DMS53 treated with DMSO at 0.1 percent for 48 hours (cell line): ENCODE measurements around the gene ARTN.

ENCODE experiments used
- DNase-seq: peaks from one replicate; lab custom pipeline; 2025; ENCODE audit not compliant: unreplicated experiment; lab: John Stamatoyannopoulos, UW

ARTN gene

GRCh38 chr1:43969416-43969745 lies 35.8 kb downstream of the ARTN start:
- DNase-seq = no peak

DNA sequence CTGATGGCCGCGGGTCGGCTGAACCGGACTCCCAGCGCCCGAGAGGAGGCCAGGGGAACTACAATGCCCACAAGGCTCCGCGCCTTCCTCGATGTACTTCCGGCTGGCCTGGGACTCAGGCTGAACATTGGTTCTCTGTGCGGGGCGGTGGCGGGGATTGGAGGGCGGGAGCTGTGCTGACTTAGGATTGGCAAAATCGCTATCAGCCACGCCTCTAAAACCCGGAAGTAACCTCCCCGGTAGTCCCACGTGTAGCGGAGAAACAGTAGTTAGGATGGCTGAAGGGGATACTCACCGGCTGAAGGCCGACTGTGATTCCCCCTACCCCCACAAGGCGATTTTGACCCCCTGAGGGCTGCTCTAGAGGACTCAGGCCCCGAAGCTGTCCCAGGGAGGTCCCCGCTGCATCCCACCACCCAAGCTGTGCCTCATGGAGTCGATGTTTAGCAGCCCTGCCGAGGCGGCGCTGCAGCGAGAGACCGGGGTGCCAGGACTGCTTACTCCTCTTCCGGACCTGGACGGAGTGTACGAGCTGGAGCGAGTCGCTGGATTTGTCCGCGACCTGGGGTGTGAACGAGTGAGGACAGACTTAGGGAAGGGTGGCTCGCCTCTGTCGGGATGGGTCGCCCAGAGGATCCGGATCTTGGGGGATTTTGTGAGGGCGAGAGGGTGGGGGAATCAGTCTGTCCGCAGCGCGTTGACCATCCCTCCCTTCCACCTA lies 36.3 kb downstream of the ARTN start, which contains the start of gene DPH2:
Gene DPH2, plus strand, starts transcription at position 265 of the 721 bp plus-strand sequence. Its CDS starts 166 bp downstream, at position 431.
- peak; percentile 94 for DNase-seq

DNA sequence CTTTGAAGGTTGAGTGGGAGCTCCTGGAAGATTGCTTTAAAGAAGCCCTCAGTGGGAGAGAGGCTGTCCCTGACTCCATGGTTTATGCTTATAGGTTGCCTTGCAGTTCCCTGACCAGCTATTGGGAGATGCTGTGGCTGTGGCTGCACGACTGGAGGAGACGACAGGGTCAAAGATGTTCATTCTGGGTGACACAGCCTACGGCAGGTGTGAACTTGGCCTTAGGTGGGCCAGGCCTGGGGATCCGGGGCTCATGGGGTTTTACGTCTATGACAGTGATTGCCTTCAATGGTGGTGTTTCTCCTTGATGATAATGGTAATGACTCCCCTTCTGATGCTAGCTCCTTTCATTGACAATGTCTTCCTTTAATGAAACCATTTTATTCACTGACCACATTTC lies 36.9 kb downstream of the ARTN start:
- DNase-seq = no peak

GRCh38 chr1:43970911-43971310 lies 37.3 kb downstream of the ARTN start:
- DNase-seq = no peak

GRCh38 chr1:43971336-43971980 lies 37.9 kb downstream of the ARTN start:
- DNase-seq = no peak

DNA sequence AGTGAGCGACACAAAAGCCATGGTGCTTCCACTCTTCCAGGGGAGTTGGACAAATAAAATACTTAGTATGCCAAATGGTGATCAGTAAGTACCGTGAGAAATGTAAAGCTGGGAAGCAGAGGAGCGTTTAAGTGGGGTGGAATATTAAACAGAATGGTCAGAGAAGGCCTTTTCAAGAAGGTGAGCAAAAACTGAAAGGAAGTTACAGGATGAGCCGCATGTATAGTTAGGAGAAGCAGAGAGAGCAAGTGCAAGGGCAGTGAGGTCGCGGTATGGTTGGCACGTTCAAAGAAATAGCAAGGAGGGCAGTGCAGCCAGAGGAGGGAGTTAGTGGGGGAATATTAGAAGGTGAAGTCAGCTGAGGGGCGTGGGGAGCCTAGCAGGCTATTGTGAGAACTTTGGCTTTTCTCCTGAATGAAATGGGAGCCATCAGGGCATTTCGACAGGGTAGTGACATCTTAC lies 40.4 kb downstream of the ARTN start:
- peak; percentile 48 for DNase-seq

- DNase-seq = peak; percentile 90
These were observed 41.0 kb downstream of the ARTN start, which contains the start of gene ATP6V0B for GRCh38 chr1:43974443-43975248. ATP6V0B (plus strand) TSS chr1:43974960; CDS start chr1:43975041, 81 bp downstream.

- no peak for DNase-seq
These were observed 41.8 kb downstream of the ARTN start for GRCh38 chr1:43975249-43975961.

DNA sequence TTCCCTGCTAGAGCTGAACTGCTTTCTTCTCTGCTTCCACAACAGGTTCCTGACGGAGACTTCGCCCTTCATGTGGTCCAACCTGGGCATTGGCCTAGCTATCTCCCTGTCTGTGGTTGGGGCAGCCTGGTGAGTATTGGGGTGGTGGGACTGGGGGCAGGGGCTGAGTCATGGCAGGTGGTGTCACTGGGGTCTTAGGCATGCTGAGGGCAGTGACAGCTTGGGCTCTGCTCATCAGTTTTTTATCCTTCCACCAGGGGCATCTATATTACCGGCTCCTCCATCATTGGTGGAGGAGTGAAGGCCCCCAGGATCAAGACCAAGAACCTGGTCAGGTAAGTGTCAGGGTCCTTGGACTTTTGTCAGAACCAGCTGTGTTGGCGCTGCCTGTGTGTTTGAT lies 42.4 kb downstream of the ARTN start:
- no peak for DNase-seq

DNA sequence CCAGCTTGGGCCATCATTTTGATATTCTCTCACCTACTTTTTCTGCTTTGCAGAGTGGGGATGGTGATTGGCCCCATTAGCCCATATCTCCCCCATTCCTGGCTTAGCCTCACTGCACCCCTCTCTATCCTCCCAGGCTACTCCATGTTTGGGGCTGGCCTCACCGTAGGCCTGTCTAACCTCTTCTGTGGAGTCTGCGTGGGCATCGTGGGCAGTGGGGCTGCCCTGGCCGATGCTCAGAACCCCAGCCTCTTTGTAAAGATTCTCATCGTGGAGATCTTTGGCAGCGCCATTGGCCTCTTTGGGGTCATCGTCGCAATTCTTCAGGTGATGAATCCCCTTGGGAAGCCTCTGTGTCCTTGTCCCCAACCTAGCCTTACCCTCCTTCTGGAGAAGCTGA lies 43.3 kb downstream of the ARTN start:
- DNase-seq = no peak

- DNase-seq = no peak
These were observed 44.0 kb downstream of the ARTN start for GRCh38 chr1:43977376-43978263.

DNA sequence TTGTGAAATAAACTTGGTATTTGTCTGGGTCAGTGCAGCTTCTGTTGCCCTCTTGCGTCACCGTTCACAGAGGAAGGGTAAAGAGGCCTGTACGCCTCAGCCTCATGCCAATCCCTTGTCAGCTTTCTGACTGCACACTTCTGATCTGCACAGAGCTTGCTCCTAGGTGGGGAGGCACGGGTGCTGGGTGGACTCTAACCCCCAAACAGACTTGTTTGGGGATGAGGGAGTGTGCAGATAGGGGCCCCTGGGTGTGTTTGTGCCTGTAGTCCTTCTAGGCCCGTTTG lies 44.6 kb downstream of the ARTN start:
- DNase-seq = no peak

GRCh38 chr1:43978551-43979260 lies 45.1 kb downstream of the ARTN start, which contains the start of gene B4GALT2:
B4GALT2 (plus strand) TSS chr1:43979210; CDS start chr1:43981161, 1,951 bp downstream.
- no peak for DNase-seq

GRCh38 chr1:43979261-43979527 lies 45.6 kb downstream of the ARTN start:
- no peak for DNase-seq

- DNase-seq = no peak
These were observed 46.1 kb downstream of the ARTN start for GRCh38 chr1:43979528-43980254.

DNA sequence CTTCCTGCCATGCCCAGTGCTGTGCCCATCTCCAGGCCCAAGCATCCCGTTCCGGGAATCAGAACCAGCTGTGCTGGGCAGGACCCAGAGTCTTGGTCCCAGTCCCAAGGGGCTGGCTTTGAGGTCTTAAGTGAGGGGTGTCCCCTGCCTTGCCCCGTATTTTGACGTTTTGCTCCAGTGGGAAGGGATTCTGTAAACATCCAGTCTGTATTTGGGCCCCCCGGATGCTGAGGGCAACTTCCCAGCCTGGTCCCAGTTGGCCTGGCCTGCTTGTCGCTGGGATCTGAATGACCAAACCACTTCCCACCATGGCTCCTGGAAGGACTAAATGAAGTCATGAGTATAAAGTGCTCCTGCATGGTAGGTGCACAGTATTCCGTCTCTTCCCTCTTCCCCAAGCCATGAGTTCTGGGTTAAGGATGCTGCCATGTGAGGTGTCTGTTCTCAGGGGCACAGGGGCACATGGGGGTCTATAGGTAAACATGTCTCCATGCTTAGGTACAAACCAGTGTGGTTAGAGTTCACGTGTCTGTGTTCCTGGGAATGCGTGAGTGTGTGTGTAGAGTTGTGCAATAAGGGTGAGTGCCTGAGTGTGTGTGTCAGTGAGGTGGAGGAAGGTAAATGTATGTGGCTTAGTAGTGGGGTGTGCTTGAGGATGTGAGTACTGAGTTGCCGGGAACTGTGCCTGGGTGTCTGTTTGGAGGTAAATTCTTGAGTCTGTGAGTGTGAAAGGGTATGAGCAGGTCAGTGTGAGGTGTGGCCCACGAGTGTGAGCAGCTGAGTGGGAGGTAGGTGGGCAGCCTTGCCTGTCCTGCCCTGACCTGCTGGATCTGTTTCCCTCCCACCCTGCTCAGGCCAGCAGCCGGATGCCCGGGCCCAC lies 46.9 kb downstream of the ARTN start:
- DNase-seq = no peak

GRCh38 chr1:43981135-43981491 lies 47.5 kb downstream of the ARTN start:
- no peak for DNase-seq

DNA sequence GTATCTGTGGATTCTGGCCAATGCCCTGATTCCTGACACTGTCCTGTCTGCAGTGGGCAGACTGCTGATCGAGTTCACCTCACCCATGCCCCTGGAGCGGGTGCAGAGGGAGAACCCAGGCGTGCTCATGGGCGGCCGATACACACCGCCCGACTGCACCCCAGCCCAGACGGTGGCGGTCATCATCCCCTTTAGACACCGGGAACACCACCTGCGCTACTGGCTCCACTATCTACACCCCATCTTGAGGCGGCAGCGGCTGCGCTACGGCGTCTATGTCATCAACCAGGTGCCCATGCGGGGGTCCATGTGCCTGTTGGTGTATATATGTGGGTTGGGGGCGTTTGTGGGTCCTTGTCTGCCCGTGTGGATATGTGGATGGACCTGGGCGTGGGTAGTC lies 48.0 kb downstream of the ARTN start:
- DNase-seq = no peak
